GM12865 (cell line): ENCODE measurements around the gene FLRT3.
A peak's percentile ranks its signal among the peaks of the same experiment; 100 is the strongest.

Experiments used
- DNase-seq: peaks from one replicate; pipeline ENCODE4 v3.0.0; 2010; ENCODE audit warnings: low read depth
- H3K4me3 ChIP-seq: 2 replicates; pipeline ENCODE4 v1.5.1; 2011; ENCODE audit warnings: mild to moderate bottlenecking, low read depth, low read length, control low read depth
- CTCF ChIP-seq: IDR thresholded peaks from 2 replicates; pipeline ENCODE4 v1.5.1; 2011; ENCODE audit warnings: low read length, control low read depth, low read depth, inconsistent platforms; ENCODE audit not compliant: insufficient read depth; ENCODE audit errors: missing control alignments

Gene FLRT3

GRCh38 chr20:14343491-14344065 lies 6.2 kb upstream of the FLRT3 start:
- H3K4me3 ChIP-seq, result no peak overlapping the region
- peak; percentile 13 for DNase-seq
- TF ChIP-seq CTCF, result no peak

GRCh38 chr20:14342918-14343317 lies 5.5 kb upstream of the FLRT3 start:
- TF ChIP-seq CTCF, result no peak
- H3K4me3 ChIP-seq, result no peak overlapping the region
- no peak for DNase-seq

GRCh38 chr20:14341801-14342200 lies 4.4 kb upstream of the FLRT3 start:
- DNase-seq, result no peak
- no peak for TF ChIP-seq CTCF

GRCh38 chr20:14336686-14337085 lies 726 bp downstream of the FLRT3 start:
- H3K4me3 ChIP-seq, result peak overlapping the region; percentile 67
- TF ChIP-seq CTCF, result no peak
- peak; percentile 17 for DNase-seq

More at GRCh38 chr20:14341801-14342200, 4.4 kb upstream of the FLRT3 start:
- H3K4me3 ChIP-seq, result no peak overlapping the region

- H3K4me3 ChIP-seq, result no peak overlapping the region
- no peak for DNase-seq
- TF ChIP-seq CTCF, result no peak
These were observed 2.4 kb downstream of the FLRT3 start for GRCh38 chr20:14335052-14335451.

GRCh38 chr20:14334306-14334930 lies 3.0 kb downstream of the FLRT3 start:
- H3K4me3 ChIP-seq, result peak overlapping the region; percentile 1; the same call in 1 of the 2 replicates
- peak; percentile 70 for DNase-seq

More at GRCh38 chr20:14334306-14334930, 3.0 kb downstream of the FLRT3 start:
- peak; percentile 50 for TF ChIP-seq CTCF
